K562 (cell line): ENCODE data around the gene TNNT1.

ENCODE experiments used
- EZH2 ChIP-seq: IDR thresholded peaks from 2 replicates; pipeline ENCODE4 v1.6.1; 2012; ENCODE audit warnings: low read depth, mild to moderate bottlenecking, inconsistent platforms, low read length, borderline replicate concordance
- FOXM1 ChIP-seq, 2 experiments: fragments of 450-650 bp in 1 of 2; sonication (generic) in 1 of 2; formaldehyde crosslinking in 1 of 2; IDR thresholded peaks; 2 replicates each; pipeline versions ENCODE4 v1.6.1 to v1.9.0; 2017 to 2022; ENCODE audit warnings: low read depth in 2 of 2, mild to moderate bottlenecking in 2 of 2, missing genetic modification reagents in 1 of 2, moderate library complexity in 1 of 2
- JUN ChIP-seq, 2 experiments: sonication (generic) in 1 of 2; formaldehyde crosslinking in 1 of 2; IDR thresholded peaks; 2 replicates each; pipeline versions ENCODE4 v1.6.1 to v1.8.0; 2012 to 2022; ENCODE audit warnings: borderline replicate concordance in 2 of 2, mild to moderate bottlenecking in 2 of 2, improper control_type of control experiment in 1 of 2, low read depth in 1 of 2, low read length in 1 of 2, missing genetic modification reagents in 1 of 2
- JUND ChIP-seq, 2 experiments: IDR thresholded peaks; 2 replicates in 1 of 2; 3 replicates in 1 of 2; pipeline ENCODE4 v1.6.1; 2011; ENCODE audit warnings: borderline replicate concordance in 2 of 2, low read depth in 2 of 2, low read length in 2 of 2, improper control_type of control experiment in 1 of 2, missing biosample characterization in 1 of 2, missing genetic modification characterization in 1 of 2, missing genetic modification reagents in 1 of 2
- RNF219 ChIP-seq: fragments of 250-450 bp; sonication (Bioruptor Pico); IDR thresholded peaks from 2 replicates; pipeline ENCODE4 v1.5.0; 2022; ENCODE audit warnings: mild to moderate bottlenecking
- UBTF ChIP-seq, 2 experiments: IDR thresholded peaks; 2 replicates each; pipeline ENCODE4 v1.6.1; 2012; ENCODE audit warnings: improper control_type of control experiment in 2 of 2, low read depth in 2 of 2, low read length in 2 of 2, borderline replicate concordance in 1 of 2

- TF ChIP-seq JUN (IDR thresholded peaks at IDR 0.05; ENCODE audit: borderline replicate concordance, low read depth, low read length) (no peak), JUN (CRISPR knock-in tag; IDR thresholded peaks at IDR 0.05; ENCODE audit: borderline replicate concordance) (no peak), FOXM1 (IDR thresholded peaks at IDR 0.05; ENCODE audit: low read depth) (no peak), FOXM1 (CRISPR knock-in tag; IDR thresholded peaks at IDR 0.05; ENCODE audit: low read depth) (no peak), EZH2 (no peak), RNF219 (no peak), JUND (IDR thresholded peaks at IDR 0.05; ENCODE audit: borderline replicate concordance, low read depth, low read length) (no peak), JUND (tag; IDR thresholded peaks at IDR 0.05; ENCODE audit: borderline replicate concordance, low read depth, low read length) (no peak), UBTF (IDR thresholded peaks at IDR 0.05; ENCODE audit: borderline replicate concordance in 1 of 2, low read depth in 2 of 2, low read length in 2 of 2) (no peak)
Measured at GRCh38 chr19:55111238-55111831, 37.7 kb downstream of the TNNT1 start.
